ENCODE data around the gene ME1. TPM values are rescaled to one million over a fixed set of nuclear protein-coding genes. Genes with fewer than 3 reads are reported as not detected.

The ME1 gene
- total and polyA plus RNA-seq, 2 donors (not counting 3 experiments of a cell fraction or from before 2014, with no cell fraction given): 7.3 to 29.3 TPM

DNA sequence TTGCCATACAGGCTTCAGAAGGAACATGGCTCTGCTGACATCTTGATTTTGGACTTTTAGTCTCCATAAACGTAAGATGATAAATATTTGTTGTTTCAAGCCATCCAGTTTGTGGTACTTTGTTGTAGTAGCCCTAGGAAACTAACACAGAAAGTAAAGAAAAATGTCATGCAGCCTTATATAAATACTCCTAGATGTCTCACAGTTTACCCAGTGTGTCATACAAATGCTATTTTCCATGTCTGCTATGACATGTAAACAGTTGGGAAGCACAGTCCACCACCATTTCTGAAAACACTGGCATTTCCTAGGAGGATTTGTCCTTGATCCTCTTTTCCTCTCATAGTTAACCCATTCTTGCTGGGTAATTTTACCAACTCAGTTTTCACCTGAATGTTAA is 30.6 kb upstream of the ME1 start:
- Histone ChIP-seq H3K27ac (ENCODE audit: insufficient read depth, low read depth, low read length) (no peak overlapping the region), H3K4me3 (replicated peaks in 1 of 3; ENCODE audit: insufficient read depth in 1 of 3, low read depth in 1 of 3, low read length in 3 of 3) (no peak overlapping the region), H3K27me3 (ENCODE audit: control insufficient read depth in 2 of 2, insufficient read depth in 2 of 2, low read length in 2 of 2) (peaks cover 0 to 1% of the 10 kb centered on the region in 2 experiments), H3K79me2 (ENCODE audit: control insufficient read depth, insufficient read depth, low read length) (no peaks in the 10 kb centered on the region), H2AFZ (ENCODE audit: low read depth, low read length) (no peak overlapping the region), H4K20me1 (replicated peaks; ENCODE audit: control insufficient read depth, extremely low read depth, insufficient read depth, low read length) (no peaks in the 10 kb centered on the region), H3K36me3 (ENCODE audit: control insufficient read depth in 2 of 2, extremely low read depth in 1 of 2, insufficient read depth in 2 of 2, low read length in 2 of 2) (no peaks in the 10 kb centered on the region), H3K9me3 (replicated peaks; ENCODE audit: control insufficient read depth, insufficient read depth, low read length) (no peaks in the 10 kb centered on the region), H3K4me2 (ENCODE audit: insufficient read depth, low read length) (no peak overlapping the region), H3K9me1 (replicated peaks; ENCODE audit: control insufficient read depth, extremely low read depth, insufficient read depth, low read length) (no peaks in the 10 kb centered on the region), H3K9ac (replicated peaks; ENCODE audit: extremely low read depth, insufficient read depth, low read length) (no peak overlapping the region), H3K4me1 (ENCODE audit: control insufficient read depth, extremely low read depth, insufficient read depth, low read length) (no peaks in the 10 kb centered on the region)
- DNase-seq (ENCODE audit: low read depth, low spot score): no peak
- CTCF ChIA-PET: no interaction called here
- intact Hi-C loops (cut with micrococcal nuclease) (no loop called here), dilution Hi-C loops (cut with MboI; ENCODE audit: extremely low pct_ligation_motif_present, low sequenced_read_pairs) (no loop called here)
- no peak for FAIRE-seq
- BruUV-seq (replicated peaks): no TSS peak
- POLR2A ChIA-PET: no interaction called here
- TF ChIP-seq POLR2AphosphoS5 (IDR thresholded peaks at IDR 0.05; ENCODE audit: insufficient read depth, low read depth, low read length) (no peak), FOS (IDR thresholded peaks at IDR 0.05; ENCODE audit: borderline replicate concordance, insufficient read depth, low read length) (no peak), EZH2 (IDR thresholded peaks at IDR 0.05; ENCODE audit: borderline replicate concordance, low read depth, low read length, severe bottlenecking) (no peak), MYC (IDR thresholded peaks at IDR 0.05; ENCODE audit: low read depth, low read length) (no peak), JUN (IDR thresholded peaks at IDR 0.05; ENCODE audit: borderline replicate concordance, insufficient read depth, insufficient read length, low read depth) (no peak), GATA2 (IDR thresholded peaks at IDR 0.05; ENCODE audit: insufficient read depth, insufficient read length, low read depth, low read length) (no peak), POLR2A (IDR thresholded peaks at IDR 0.05; ENCODE audit: low read depth, low read length) (no peak)
- TF ChIP-seq, protein P1, sequence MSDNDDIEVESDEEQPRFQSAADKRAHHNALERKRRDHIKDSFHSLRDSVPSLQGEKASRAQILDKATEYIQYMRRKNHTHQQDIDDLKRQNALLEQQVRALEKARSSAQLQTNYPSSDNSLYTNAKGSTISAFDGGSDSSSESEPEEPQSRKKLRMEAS (IDR thresholded peaks at IDR 0.05; ENCODE audit: insufficient read depth, insufficient read length): no peak
- TF ChIP-seq, protein P2, sequence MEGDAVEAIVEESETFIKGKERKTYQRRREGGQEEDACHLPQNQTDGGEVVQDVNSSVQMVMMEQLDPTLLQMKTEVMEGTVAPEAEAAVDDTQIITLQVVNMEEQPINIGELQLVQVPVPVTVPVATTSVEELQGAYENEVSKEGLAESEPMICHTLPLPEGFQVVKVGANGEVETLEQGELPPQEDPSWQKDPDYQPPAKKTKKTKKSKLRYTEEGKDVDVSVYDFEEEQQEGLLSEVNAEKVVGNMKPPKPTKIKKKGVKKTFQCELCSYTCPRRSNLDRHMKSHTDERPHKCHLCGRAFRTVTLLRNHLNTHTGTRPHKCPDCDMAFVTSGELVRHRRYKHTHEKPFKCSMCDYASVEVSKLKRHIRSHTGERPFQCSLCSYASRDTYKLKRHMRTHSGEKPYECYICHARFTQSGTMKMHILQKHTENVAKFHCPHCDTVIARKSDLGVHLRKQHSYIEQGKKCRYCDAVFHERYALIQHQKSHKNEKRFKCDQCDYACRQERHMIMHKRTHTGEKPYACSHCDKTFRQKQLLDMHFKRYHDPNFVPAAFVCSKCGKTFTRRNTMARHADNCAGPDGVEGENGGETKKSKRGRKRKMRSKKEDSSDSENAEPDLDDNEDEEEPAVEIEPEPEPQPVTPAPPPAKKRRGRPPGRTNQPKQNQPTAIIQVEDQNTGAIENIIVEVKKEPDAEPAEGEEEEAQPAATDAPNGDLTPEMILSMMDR (IDR thresholded peaks at IDR 0.05; ENCODE audit: extremely low read depth in 1 of 2, insufficient read depth in 1 of 2, low read depth in 1 of 2, low read length in 2 of 2): no peak

Measured in endothelial cell of umbilical vein (primary cell).